Neural crest cell (in vitro differentiated cells): ENCODE results near the gene SLC7A8. TPM values are rescaled to one million over a fixed set of nuclear protein-coding genes. Genes with fewer than 3 reads are reported as not detected.

Experiments
- DNase-seq: peaks from one replicate; pipeline ENCODE4 v3.0.0; 2021; ENCODE audit warnings: low read depth, mixed read lengths, low spot score
- H3K27ac Mint-ChIP-seq: one replicate; pipeline ENCODE4 v1.8.0; 2021; ENCODE audit warnings: mild to moderate bottlenecking, mixed read lengths; ENCODE audit not compliant: unreplicated experiment
- H3K27me3 Mint-ChIP-seq: 2 replicates; pipeline ENCODE4 v1.8.0; 2021; ENCODE audit warnings: low read depth, mild to moderate bottlenecking, mixed read lengths
- H3K36me3 Mint-ChIP-seq: 2 replicates; pipeline ENCODE4 v1.8.0; 2021; ENCODE audit warnings: low read depth, mild to moderate bottlenecking, mixed read lengths
- H3K4me1 Mint-ChIP-seq: 2 replicates; pipeline ENCODE4 v1.8.0; 2021; ENCODE audit warnings: mixed read lengths
- H3K4me3 Mint-ChIP-seq: one replicate; pipeline ENCODE4 v1.8.0; 2021; ENCODE audit warnings: mild to moderate bottlenecking, mixed read lengths
- H3K9me3 Mint-ChIP-seq: 2 replicates; pipeline ENCODE4 v1.8.0; 2021; ENCODE audit warnings: mixed read lengths
- CTCF ChIP-seq: fragments of 200-600 bp; sonication (generic); conservative IDR thresholded peaks from 2 replicates; pipeline ENCODE4 v1.5.0; 2021; ENCODE audit warnings: antibody characterized with exemption, mild to moderate bottlenecking
- total RNA-seq: library from RNA; stranded (reverse); gene quantifications from 2 replicates; pipeline ENCODE4 v1.2.1, GENCODE V29; 2021

The SLC7A8 gene
- total RNA-seq, 1 donor from 2014 or later: 9.4 TPM

GRCh38 chr14:23187925-23188324, 4.5 kb upstream of the SLC7A8 start:
- Mint-ChIP-seq H3K27me3 (peaks cover 5% of the 10 kb centered on the region), H3K27ac (no peak overlapping the region), H3K9me3 (no peaks in the 10 kb centered on the region), H3K36me3 (no peaks in the 10 kb centered on the region), H3K4me3 (no peak overlapping the region), H3K4me1 (no peaks in the 10 kb centered on the region)
- TF ChIP-seq CTCF: no peak
- no peak for DNase-seq

GRCh38 chr14:23186913-23187654, 3.6 kb upstream of the SLC7A8 start:
- no peaks in the 10 kb centered on the region for H3K9me3 Mint-ChIP-seq
- peaks cover 5% of the 10 kb centered on the region for H3K27me3 Mint-ChIP-seq
- H3K27ac Mint-ChIP-seq: no peak overlapping the region
- H3K36me3 Mint-ChIP-seq: no peaks in the 10 kb centered on the region
- H3K4me1 Mint-ChIP-seq: no peaks in the 10 kb centered on the region
- DNase-seq: peak; percentile 20
- peak; percentile 85 for TF ChIP-seq CTCF
- H3K4me3 Mint-ChIP-seq: peak overlapping the region; percentile 50

- Mint-ChIP-seq H3K27ac (no peak overlapping the region), H3K4me1 (no peaks in the 10 kb centered on the region), H3K36me3 (no peaks in the 10 kb centered on the region), H3K27me3 (peaks cover 5% of the 10 kb centered on the region), H3K4me3 (no peak overlapping the region), H3K9me3 (no peaks in the 10 kb centered on the region)
- no peak for DNase-seq
- no peak for TF ChIP-seq CTCF
These were observed 1.6 kb upstream of the SLC7A8 start for GRCh38 chr14:23185063-23185462.

- TF ChIP-seq CTCF: no peak
- Mint-ChIP-seq H3K4me1 (no peaks in the 10 kb centered on the region), H3K4me3 (no peak overlapping the region), H3K9me3 (no peaks in the 10 kb centered on the region), H3K27ac (no peak overlapping the region), H3K27me3 (peaks cover 14% of the 10 kb centered on the region), H3K36me3 (no peaks in the 10 kb centered on the region)
- DNase-seq: no peak
These were observed 346 bp downstream of the SLC7A8 start for GRCh38 chr14:23183158-23183470.

GRCh38 chr14:23182372-23183157, 895 bp downstream of the SLC7A8 start:
- Mint-ChIP-seq H3K36me3 (no peaks in the 10 kb centered on the region), H3K4me1 (no peaks in the 10 kb centered on the region), H3K9me3 (no peaks in the 10 kb centered on the region), H3K27me3 (peaks cover 14% of the 10 kb centered on the region), H3K4me3 (no peak overlapping the region), H3K27ac (no peak overlapping the region)
- no peak for TF ChIP-seq CTCF
- no peak for DNase-seq
